IPS-18c (cell line): ENCODE results near the gene TMEM132D.

Experiments used
- H3K4me3 ChIP-seq: 2 replicates; pipeline ENCODE4 v1.7.0; 2013; ENCODE audit warnings: low read depth, mild to moderate bottlenecking, low read length, moderate library complexity; ENCODE audit not compliant: insufficient read depth
- H3K9me3 ChIP-seq: one replicate; pipeline ENCODE4 v1.6.1; 2013; ENCODE audit warnings: mild to moderate bottlenecking, low read length, moderate library complexity; ENCODE audit not compliant: control insufficient read depth, insufficient read depth

TMEM132D gene

GRCh38 chr12:129706716-129707115, 197.1 kb downstream of the TMEM132D start:
- Histone ChIP-seq H3K9me3 (no peaks in the 10 kb centered on the region), H3K4me3 (no peak overlapping the region)

GRCh38 chr12:129704232-129704830, 199.5 kb downstream of the TMEM132D start:
- Histone ChIP-seq H3K4me3 (no peak overlapping the region), H3K9me3 (no peaks in the 10 kb centered on the region)

DNA sequence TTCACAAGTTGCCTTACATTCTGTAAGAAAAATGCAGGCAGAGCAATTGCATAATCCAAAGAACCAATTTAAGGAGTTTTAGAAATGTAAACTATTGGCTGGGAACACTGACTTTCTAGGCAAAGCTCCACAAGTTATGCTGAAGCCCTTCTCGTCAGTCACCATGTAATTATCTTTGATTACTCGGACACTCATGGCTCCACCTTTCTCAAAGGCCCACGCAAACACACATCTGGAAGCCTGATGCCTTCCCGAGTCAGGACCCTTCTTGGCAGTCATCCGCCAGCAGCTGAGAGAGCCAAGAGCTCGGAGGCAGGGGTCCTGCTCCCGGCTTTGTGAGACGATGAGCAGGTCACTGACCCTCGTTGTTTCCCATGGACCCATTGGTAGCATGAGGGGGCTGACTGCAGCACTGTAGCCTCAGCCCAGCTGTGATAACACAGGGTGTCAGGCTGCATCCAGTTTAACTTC, 202.2 kb downstream of the TMEM132D start:
- Histone ChIP-seq H3K9me3 (no peaks in the 10 kb centered on the region), H3K4me3 (no peak overlapping the region)

- Histone ChIP-seq H3K9me3 (no peaks in the 10 kb centered on the region), H3K4me3 (no peak overlapping the region)
Observed at GRCh38 chr12:129700036-129700435, 203.8 kb downstream of the TMEM132D start.

DNA sequence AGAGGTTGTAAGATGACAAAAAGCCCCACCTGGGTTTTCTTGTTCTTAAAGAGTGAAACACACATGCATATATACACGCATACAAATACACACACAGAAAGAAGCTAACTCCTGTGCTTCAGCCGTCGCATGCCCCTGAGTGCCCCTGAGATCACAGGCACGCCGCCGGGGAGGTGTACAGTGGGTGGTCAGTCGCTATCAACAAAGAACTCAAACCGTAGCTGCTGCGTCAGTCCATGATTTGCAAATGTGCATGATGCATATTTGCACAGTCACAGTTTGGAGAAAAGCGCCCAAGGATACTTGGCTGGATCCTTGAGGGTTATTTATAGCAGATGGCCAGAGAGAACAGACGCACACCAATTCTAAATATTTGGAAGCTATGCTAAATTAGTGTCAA, 206.9 kb downstream of the TMEM132D start:
- Histone ChIP-seq H3K9me3 (no peaks in the 10 kb centered on the region), H3K4me3 (no peak overlapping the region)

GRCh38 chr12:129696405-129696804, 207.4 kb downstream of the TMEM132D start:
- Histone ChIP-seq H3K9me3 (no peaks in the 10 kb centered on the region), H3K4me3 (no peak overlapping the region)

- Histone ChIP-seq H3K9me3 (no peaks in the 10 kb centered on the region), H3K4me3 (no peak overlapping the region)
Observed at GRCh38 chr12:129693731-129694130, 210.1 kb downstream of the TMEM132D start.

DNA sequence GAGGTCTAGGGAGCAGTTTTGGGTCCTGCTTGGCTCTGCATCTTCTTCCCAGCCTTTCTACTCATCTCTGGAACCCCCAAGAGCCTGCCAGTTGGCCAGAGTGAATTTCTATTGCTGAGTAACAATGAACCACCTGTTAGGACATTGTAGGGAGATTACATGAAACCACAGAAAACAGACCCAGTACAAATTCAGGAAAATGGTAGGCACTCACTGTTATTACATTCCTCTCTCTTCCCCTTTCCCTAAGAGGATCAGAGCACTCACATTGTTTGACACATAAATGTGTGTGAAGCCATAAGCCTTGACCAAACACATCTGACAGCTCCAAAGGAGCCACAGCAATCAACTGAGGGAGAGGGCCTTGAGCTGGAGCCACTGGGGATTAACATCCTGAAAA, 216.1 kb downstream of the TMEM132D start:
- no peak overlapping the region for H3K4me3 ChIP-seq
- no peaks in the 10 kb centered on the region for H3K9me3 ChIP-seq

- H3K4me3 ChIP-seq, result no peak overlapping the region
- H3K9me3 ChIP-seq, result peaks cover 3% of the 10 kb centered on the region
Observed at GRCh38 chr12:129681830-129682229, 222.0 kb downstream of the TMEM132D start.

GRCh38 chr12:129681151-129681550, 222.7 kb downstream of the TMEM132D start:
- no peak overlapping the region for H3K4me3 ChIP-seq
- peaks cover 3% of the 10 kb centered on the region for H3K9me3 ChIP-seq

GRCh38 chr12:129676411-129676810, 227.4 kb downstream of the TMEM132D start:
- H3K9me3 ChIP-seq, result peaks cover 3% of the 10 kb centered on the region
- H3K4me3 ChIP-seq, result no peak overlapping the region

- H3K4me3 ChIP-seq, result no peak overlapping the region
- peaks cover 3% of the 10 kb centered on the region for H3K9me3 ChIP-seq
Observed at GRCh38 chr12:129675947-129676346, 227.9 kb downstream of the TMEM132D start.

DNA sequence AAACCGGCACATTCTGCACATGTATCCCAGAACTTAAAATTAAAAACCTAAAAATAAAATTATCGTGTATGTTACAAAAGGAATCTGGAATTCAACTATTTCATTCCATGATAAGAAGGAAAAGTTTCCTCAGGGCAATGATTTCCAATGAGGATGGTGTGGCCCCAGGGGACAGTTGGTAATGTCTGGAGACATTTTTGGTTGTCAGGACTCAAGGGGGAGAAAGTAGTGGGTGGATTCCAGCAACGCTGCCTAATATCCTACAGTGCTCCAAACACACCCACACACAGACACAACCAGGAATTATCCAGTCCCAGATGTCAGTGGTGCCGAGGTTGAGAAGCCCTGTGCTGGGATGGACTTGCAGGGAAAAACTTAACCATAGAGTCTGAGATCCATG, 228.3 kb downstream of the TMEM132D start:
- H3K9me3 ChIP-seq, result no peaks in the 10 kb centered on the region
- H3K4me3 ChIP-seq, result no peak overlapping the region

GRCh38 chr12:129673806-129674205, 230.0 kb downstream of the TMEM132D start:
- no peak overlapping the region for H3K4me3 ChIP-seq

DNA sequence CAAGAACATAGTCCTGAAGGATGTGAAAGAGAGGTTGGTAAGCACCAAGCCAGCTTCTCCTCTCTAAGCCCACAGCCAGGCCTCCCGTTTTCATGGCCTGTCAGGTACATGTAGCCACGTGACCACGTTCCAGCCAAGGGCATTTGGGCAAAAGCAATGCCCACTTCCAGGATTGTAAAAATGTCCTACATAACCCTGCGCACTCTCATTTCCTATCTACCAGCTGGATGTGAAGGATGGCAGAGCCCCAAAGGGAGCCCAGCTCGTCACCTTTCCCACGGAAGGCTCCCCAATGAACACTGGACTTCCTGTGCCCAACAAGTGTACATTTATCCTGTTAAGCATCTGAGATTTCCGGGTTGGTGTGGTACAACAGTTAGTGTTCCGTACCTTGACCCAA, 231.7 kb downstream of the TMEM132D start:
- Histone ChIP-seq H3K4me3 (no peak overlapping the region), H3K9me3 (no peaks in the 10 kb centered on the region)

More at GRCh38 chr12:129673806-129674205, 230.0 kb downstream of the TMEM132D start:
- H3K9me3 ChIP-seq, result no peaks in the 10 kb centered on the region

DNA sequence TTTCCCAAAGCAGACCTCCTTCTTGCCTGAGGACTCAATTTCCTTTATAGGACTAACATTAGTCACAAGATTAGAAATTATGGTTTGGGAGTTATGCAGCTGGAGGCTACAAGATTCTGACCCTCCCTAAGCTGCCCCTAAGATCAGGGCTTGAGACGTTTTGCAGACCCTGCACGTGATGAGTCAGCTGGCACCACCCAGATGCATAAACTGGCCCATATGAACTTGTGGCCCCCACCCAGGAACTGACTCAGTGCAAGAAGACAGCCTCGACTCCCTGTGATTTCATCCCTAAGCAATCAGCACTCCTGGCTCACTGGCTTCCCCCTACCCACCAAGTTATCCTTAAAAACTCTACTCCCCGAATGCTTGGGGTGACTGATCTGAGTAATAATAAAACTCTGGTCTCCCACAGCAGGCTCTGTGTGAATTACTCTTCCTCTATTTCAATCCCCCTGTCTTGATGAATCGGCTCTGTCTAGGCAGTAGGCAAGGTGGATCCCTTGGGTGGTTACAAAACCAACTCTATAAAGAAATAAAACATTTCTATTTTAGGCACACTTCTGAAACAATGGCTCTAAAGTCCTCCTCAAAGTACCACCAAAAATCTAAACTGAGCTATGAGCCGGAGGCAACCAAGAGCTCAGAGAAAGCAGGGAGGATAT, 233.4 kb downstream of the TMEM132D start:
- H3K9me3 ChIP-seq, result no peaks in the 10 kb centered on the region
- no peak overlapping the region for H3K4me3 ChIP-seq

DNA sequence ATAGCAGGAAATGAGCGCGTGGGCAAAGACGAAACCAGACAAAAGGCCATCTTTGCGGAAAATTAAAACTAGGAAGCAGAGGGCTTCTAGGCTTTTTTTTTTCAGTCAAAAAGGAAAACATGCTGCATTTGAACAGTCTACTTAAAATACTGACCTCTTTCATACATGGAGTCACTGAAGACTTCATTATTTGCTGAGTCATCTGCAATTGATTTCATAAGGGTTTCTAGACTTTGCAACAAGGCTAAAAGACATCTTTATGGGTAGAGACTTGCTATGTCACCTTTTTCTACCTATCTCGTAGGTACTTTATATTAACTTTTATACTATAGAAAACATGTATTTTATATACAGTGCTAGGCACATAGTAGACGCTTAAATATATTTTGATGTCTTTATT, 238.4 kb downstream of the TMEM132D start:
- Histone ChIP-seq H3K4me3 (no peak overlapping the region), H3K9me3 (no peaks in the 10 kb centered on the region)

GRCh38 chr12:129662234-129662633, 241.6 kb downstream of the TMEM132D start:
- Histone ChIP-seq H3K4me3 (no peak overlapping the region), H3K9me3 (no peaks in the 10 kb centered on the region)

DNA sequence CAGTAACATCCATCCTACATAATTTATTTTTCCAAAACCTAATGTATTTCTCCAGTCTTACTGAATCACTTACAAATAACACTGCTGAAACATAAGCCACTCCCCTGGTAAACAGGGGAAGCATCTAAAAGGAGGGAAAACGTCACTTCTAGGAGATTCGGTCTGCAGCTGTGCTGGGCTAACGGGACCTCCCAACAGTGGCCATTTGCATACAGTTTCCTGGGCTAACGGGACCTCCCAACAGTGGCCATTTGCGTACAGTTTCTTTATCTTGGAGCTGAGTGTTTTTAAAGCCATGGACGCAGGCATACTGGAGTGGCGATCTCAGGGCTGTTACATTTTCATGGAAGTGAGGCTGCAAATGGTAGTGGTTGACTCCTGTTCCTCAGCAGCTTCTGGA, 242.9 kb downstream of the TMEM132D start:
- no peak overlapping the region for H3K4me3 ChIP-seq

More for the DNA sequence above, 242.9 kb downstream of the TMEM132D start:
- no peaks in the 10 kb centered on the region for H3K9me3 ChIP-seq
